ENCODE measurements around the gene FAM98B. TPM values are rescaled to one million over a fixed set of nuclear protein-coding genes. Genes with fewer than 3 reads are reported as not detected.

FAM98B gene
- total and polyA plus RNA-seq, 2 of the 8 experiments (the other 6 are each of a cell fraction or from before 2014, with no cell fraction given), result 5.9 to 48.4 TPM

DNA sequence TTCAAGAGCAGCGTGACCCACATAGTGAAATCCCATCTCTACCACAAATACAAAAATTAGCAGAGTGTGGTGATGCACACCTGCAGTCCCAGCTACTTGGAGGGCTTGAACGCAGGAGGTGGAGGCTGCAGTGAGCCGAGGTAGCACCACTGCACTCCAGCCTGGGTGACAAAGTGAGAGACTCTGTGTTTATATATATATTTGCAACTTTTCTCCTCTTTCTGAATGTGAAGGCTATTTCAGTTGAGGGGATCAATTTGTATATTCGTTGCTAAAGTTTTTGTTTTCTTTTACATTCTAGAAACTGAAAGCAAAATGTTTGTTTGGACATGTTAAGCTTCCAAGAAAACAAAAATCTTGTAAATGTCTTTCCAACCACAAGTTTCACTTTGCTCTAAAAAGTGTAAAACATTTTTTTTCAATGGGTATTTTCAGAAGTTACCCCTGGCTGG, 29.8 kb upstream of the FAM98B start (continued):
- TF ChIP-seq, protein P1, sequence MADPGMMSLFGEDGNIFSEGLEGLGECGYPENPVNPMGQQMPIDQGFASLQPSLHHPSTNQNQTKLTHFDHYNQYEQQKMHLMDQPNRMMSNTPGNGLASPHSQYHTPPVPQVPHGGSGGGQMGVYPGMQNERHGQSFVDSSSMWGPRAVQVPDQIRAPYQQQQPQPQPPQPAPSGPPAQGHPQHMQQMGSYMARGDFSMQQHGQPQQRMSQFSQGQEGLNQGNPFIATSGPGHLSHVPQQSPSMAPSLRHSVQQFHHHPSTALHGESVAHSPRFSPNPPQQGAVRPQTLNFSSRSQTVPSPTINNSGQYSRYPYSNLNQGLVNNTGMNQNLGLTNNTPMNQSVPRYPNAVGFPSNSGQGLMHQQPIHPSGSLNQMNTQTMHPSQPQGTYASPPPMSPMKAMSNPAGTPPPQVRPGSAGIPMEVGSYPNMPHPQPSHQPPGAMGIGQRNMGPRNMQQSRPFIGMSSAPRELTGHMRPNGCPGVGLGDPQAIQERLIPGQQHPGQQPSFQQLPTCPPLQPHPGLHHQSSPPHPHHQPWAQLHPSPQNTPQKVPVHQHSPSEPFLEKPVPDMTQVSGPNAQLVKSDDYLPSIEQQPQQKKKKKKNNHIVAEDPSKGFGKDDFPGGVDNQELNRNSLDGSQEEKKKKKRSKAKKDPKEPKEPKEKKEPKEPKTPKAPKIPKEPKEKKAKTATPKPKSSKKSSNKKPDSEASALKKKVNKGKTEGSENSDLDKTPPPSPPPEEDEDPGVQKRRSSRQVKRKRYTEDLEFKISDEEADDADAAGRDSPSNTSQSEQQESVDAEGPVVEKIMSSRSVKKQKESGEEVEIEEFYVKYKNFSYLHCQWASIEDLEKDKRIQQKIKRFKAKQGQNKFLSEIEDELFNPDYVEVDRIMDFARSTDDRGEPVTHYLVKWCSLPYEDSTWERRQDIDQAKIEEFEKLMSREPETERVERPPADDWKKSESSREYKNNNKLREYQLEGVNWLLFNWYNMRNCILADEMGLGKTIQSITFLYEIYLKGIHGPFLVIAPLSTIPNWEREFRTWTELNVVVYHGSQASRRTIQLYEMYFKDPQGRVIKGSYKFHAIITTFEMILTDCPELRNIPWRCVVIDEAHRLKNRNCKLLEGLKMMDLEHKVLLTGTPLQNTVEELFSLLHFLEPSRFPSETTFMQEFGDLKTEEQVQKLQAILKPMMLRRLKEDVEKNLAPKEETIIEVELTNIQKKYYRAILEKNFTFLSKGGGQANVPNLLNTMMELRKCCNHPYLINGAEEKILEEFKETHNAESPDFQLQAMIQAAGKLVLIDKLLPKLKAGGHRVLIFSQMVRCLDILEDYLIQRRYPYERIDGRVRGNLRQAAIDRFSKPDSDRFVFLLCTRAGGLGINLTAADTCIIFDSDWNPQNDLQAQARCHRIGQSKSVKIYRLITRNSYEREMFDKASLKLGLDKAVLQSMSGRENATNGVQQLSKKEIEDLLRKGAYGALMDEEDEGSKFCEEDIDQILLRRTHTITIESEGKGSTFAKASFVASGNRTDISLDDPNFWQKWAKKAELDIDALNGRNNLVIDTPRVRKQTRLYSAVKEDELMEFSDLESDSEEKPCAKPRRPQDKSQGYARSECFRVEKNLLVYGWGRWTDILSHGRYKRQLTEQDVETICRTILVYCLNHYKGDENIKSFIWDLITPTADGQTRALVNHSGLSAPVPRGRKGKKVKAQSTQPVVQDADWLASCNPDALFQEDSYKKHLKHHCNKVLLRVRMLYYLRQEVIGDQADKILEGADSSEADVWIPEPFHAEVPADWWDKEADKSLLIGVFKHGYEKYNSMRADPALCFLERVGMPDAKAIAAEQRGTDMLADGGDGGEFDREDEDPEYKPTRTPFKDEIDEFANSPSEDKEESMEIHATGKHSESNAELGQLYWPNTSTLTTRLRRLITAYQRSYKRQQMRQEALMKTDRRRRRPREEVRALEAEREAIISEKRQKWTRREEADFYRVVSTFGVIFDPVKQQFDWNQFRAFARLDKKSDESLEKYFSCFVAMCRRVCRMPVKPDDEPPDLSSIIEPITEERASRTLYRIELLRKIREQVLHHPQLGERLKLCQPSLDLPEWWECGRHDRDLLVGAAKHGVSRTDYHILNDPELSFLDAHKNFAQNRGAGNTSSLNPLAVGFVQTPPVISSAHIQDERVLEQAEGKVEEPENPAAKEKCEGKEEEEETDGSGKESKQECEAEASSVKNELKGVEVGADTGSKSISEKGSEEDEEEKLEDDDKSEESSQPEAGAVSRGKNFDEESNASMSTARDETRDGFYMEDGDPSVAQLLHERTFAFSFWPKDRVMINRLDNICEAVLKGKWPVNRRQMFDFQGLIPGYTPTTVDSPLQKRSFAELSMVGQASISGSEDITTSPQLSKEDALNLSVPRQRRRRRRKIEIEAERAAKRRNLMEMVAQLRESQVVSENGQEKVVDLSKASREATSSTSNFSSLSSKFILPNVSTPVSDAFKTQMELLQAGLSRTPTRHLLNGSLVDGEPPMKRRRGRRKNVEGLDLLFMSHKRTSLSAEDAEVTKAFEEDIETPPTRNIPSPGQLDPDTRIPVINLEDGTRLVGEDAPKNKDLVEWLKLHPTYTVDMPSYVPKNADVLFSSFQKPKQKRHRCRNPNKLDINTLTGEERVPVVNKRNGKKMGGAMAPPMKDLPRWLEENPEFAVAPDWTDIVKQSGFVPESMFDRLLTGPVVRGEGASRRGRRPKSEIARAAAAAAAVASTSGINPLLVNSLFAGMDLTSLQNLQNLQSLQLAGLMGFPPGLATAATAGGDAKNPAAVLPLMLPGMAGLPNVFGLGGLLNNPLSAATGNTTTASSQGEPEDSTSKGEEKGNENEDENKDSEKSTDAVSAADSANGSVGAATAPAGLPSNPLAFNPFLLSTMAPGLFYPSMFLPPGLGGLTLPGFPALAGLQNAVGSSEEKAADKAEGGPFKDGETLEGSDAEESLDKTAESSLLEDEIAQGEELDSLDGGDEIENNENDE (IDR thresholded peaks at IDR 0.05; ENCODE audit: insufficient replicate concordance, low read length), result no peak
- TF ChIP-seq TAF7 (optimal IDR thresholded peaks at IDR 0.05; ENCODE audit: borderline replicate concordance, low read depth, low read length) (no peak), BRCA1 (IDR thresholded peaks at IDR 0.05; ENCODE audit: low read depth, low read length) (no peak), TEAD4 (IDR thresholded peaks at IDR 0.05; ENCODE audit: low read depth, low read length) (no peak), HDAC2 (IDR thresholded peaks at IDR 0.05; ENCODE audit: borderline replicate concordance in 1 of 2, low read depth in 2 of 2, low read length in 2 of 2) (no peak), RXRA (IDR thresholded peaks at IDR 0.05; ENCODE audit: insufficient read depth, low read depth, low read length) (no peak)
- TF ChIP-seq, protein P2, sequence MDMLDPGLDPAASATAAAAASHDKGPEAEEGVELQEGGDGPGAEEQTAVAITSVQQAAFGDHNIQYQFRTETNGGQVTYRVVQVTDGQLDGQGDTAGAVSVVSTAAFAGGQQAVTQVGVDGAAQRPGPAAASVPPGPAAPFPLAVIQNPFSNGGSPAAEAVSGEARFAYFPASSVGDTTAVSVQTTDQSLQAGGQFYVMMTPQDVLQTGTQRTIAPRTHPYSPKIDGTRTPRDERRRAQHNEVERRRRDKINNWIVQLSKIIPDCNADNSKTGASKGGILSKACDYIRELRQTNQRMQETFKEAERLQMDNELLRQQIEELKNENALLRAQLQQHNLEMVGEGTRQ (IDR thresholded peaks at IDR 0.05; ENCODE audit: low read length), result no peak
- TF ChIP-seq, protein P3, sequence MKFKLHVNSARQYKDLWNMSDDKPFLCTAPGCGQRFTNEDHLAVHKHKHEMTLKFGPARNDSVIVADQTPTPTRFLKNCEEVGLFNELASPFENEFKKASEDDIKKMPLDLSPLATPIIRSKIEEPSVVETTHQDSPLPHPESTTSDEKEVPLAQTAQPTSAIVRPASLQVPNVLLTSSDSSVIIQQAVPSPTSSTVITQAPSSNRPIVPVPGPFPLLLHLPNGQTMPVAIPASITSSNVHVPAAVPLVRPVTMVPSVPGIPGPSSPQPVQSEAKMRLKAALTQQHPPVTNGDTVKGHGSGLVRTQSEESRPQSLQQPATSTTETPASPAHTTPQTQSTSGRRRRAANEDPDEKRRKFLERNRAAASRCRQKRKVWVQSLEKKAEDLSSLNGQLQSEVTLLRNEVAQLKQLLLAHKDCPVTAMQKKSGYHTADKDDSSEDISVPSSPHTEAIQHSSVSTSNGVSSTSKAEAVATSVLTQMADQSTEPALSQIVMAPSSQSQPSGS (IDR thresholded peaks at IDR 0.05; ENCODE audit: low read length), result no peak
